Coronary artery (tissue), 2 donors: ENCODE results near the gene NCOR2.

Experiments used
- DNase-seq: peaks from one replicate; pipeline ENCODE4 v3.0.0-alpha.2; 2017; ENCODE audit warnings: low spot score
- H3K27ac ChIP-seq, 2 donors: fragments of 200-600 bp; sonication (generic); one replicate each; pipeline ENCODE4 v1.5.1; 2016 to 2019
- H3K4me3 ChIP-seq: fragments of 200-600 bp; sonication (generic); 2 replicates; pipeline ENCODE4 v1.5.1; 2016; ENCODE audit warnings: mild to moderate bottlenecking, moderate library complexity
- CTCF ChIP-seq: fragments of 200-600 bp; sonication (generic); IDR thresholded peaks from one replicate; pipeline ENCODE4 v1.5.1; 2019; ENCODE audit warnings: antibody characterized with exemption

The NCOR2 gene

GRCh38 chr12:124542021-124542949, 25.1 kb downstream of the NCOR2 start:
- DNase-seq = no peak
- peak overlapping the region in 1 of 2 donors; percentile 15 for H3K27ac ChIP-seq
- no peak for TF ChIP-seq CTCF
- no peak overlapping the region for H3K4me3 ChIP-seq

DNA sequence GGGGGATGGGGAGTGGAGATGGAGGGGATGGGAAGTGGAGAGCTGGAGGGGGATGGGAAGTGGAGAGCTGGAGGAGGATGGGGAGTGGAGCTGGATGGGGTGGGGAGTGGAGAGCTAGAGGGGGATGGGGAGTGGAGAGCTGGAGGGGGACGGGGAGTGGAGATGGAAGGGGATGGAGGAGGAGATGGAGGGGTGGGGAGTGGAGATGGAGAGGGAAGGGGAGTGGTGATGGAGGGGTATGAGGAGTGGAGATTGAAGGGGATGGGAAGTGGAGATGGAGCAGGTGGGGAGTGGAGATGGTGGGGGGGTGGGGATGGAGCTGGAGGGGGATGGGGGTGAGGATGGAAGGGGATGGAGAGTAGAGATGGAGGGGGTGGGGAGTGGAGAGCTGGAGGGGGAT, 26.1 kb downstream of the NCOR2 start:
- no peak overlapping the region for H3K4me3 ChIP-seq
- no peak for TF ChIP-seq CTCF
- no peak overlapping the region for H3K27ac ChIP-seq
- DNase-seq = no peak

DNA sequence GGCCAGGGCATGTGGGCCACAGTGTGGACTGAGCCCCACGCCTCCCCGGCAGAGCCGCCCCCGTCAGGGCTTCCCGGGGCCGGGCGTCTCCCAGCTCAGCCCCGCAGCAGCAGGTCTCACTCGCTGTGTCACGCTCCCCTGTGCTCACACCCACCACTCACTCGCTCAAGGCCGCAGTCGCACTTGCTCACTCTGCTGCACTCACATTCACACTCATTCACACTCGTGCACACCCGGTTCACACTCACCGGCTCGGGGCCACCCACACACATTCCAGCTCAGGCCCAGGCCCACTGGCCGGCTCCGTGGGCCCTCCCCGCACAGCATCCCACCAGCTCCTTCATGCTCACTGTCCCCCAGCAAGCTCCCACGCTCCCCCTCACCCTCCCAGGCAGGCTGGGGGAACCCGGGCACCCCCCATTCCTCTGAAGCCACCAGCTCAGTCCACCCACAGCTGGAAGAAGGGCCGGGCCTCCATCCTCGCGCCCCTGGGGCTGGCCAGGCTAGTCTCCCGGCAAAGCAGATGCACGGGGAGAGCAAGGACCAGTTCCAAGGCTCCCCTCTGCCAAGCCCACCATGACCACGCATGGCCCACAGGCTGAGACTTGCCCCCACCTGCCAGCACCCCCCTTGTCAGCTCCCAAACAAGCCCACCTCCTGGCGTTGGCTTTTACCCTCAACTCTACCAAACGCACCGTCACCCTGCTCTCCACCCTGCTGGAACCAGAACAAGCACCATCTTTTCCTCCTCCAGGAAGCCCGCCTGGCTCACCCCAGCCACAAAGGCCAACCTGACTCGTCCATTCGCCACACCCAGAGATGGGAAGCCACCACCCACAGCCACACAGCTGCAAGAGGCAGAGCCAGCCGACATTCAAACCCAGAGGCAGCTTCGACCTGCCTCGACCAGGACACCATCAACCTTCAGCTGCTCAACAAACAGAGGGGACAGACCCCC, 28.0 kb downstream of the NCOR2 start:
- TF ChIP-seq CTCF = no peak
- H3K27ac ChIP-seq = peak overlapping the region in 1 of 2 donors; percentile 56
- peak overlapping the region; percentile 17 for H3K4me3 ChIP-seq
- no peak for DNase-seq

GRCh38 chr12:124538194-124539082, 29.0 kb downstream of the NCOR2 start:
- TF ChIP-seq CTCF = no peak
- no peak for DNase-seq
- Histone ChIP-seq H3K4me3 (peak overlapping the region; percentile 17), H3K27ac (peak overlapping the region; percentile 24 to 56)

DNA sequence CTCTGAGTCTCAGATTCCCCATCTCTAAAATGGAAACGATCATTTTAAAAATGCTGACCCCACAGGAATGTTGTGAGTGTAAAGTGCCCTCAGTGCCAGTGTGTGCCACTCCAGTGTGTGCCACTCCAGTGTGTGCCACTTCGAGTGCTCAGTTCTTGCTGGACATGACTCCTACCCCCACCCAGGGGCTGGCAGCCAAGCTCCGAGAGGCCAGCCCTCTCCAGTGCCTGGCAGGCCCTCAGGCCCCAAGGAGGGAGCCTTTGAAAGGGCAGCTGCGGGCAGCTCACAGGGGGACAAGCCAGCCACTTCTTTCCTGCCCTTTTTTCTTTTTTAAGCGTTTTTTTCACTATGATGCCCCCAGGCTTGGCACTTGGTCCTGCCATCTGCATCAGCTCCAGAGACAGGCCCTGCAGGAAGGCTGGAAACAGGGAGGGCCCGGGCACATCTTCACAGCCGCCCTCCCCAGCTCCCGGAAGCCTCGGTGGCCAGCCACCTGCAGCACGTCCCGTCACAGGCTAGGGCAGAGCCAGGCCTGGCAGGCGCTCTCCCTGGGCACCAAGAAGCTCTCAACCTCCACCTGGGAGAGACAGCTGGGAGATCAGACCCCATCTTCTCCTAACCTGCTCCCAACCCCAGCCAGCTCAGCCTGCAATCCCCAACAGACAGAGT, 29.8 kb downstream of the NCOR2 start:
- Histone ChIP-seq H3K27ac (peak overlapping the region; percentile 24 to 38), H3K4me3 (peak overlapping the region; percentile 10)
- no peak for TF ChIP-seq CTCF
- DNase-seq = no peak

DNA sequence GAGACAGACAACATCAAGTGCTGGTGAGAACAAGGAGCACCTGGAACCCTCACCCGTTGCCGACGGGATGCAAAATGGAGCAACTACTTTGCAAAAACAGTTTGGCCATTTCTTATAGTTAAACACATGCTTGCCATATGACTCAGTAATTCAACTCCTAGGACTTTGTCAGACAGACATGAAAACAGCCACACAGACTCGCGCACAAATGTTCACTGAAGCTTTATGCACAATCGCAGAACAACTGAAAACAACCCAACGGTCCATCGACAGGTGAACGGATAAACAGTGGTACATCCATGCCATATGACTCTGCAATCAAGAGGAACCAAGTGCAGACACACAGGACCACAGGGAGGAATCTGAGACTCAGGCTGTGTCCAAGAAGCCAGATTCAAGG, 30.8 kb downstream of the NCOR2 start:
- no peak overlapping the region for H3K27ac ChIP-seq

More for the DNA sequence above, 30.8 kb downstream of the NCOR2 start:
- no peak for TF ChIP-seq CTCF
- no peak for DNase-seq
- H3K4me3 ChIP-seq = no peak overlapping the region
